Measurements from ENCODE around the gene BCL2. TPM values are rescaled to one million over a fixed set of nuclear protein-coding genes. Genes with fewer than 3 reads are reported as not detected.

Gene BCL2
- polyA plus RNA-seq, 1 experiment, result 0.35 TPM

- H3K4me3 ChIP-seq (ENCODE audit: low read depth, low read length), result no peak overlapping the region
- no peak for DNase-seq (ENCODE audit: low read depth, low spot score)
- CTCF ChIA-PET, result interaction anchor here (0.5 to 1.0 kb wide), 5 partner anchors 20 to 122 kb away, joined by 3 to 5 read pairs (median 3); no protein-coding TSS in a partner anchor
- H3K27ac ChIP-seq (ENCODE audit: low read depth, low read length), result no peak overlapping the region
- POLR2A ChIA-PET, result no interaction called here
- H3K9me3 ChIP-seq (ENCODE audit: control insufficient read depth, insufficient read depth, low read length), result no peaks in the 10 kb centered on the region
- H3K27me3 ChIP-seq (ENCODE audit: control insufficient read depth, insufficient read depth, low read length), result peaks cover 17% of the 10 kb centered on the region
- TF ChIP-seq, protein P1, sequence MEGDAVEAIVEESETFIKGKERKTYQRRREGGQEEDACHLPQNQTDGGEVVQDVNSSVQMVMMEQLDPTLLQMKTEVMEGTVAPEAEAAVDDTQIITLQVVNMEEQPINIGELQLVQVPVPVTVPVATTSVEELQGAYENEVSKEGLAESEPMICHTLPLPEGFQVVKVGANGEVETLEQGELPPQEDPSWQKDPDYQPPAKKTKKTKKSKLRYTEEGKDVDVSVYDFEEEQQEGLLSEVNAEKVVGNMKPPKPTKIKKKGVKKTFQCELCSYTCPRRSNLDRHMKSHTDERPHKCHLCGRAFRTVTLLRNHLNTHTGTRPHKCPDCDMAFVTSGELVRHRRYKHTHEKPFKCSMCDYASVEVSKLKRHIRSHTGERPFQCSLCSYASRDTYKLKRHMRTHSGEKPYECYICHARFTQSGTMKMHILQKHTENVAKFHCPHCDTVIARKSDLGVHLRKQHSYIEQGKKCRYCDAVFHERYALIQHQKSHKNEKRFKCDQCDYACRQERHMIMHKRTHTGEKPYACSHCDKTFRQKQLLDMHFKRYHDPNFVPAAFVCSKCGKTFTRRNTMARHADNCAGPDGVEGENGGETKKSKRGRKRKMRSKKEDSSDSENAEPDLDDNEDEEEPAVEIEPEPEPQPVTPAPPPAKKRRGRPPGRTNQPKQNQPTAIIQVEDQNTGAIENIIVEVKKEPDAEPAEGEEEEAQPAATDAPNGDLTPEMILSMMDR (IDR thresholded peaks at IDR 0.05; ENCODE audit: low read depth, low read length), result no peak
These were observed 65.9 kb downstream of the BCL2 start for GRCh38 chr18:63253428-63254372.

GRCh38 chr18:63253014-63253413 lies 66.6 kb downstream of the BCL2 start:
- Histone ChIP-seq H3K27ac (ENCODE audit: low read depth, low read length) (no peak overlapping the region), H3K4me3 (ENCODE audit: low read depth, low read length) (no peak overlapping the region)

DNA sequence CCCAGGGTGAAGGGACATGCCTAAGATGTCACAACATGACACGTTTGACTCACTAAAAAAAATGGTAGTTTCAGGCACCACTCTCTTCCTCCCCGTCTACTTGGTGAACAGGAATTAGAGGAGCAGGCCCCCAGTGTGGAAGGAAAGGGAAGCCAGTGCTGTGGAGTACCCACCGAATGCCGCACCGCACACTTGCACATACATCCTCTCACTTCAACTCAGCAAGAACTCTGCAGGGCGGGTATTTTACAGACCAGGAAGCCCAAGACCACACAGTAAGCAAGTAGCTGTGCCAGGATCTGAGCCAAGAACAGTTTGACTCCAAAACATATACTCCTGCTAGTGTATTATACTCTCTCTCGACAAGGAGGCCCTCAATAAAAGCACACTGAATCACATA lies 69.8 kb downstream of the BCL2 start:
- no peaks in the 10 kb centered on the region for H3K9me3 ChIP-seq (ENCODE audit: control insufficient read depth, insufficient read depth, low read length)
- DNase-seq (ENCODE audit: low read depth, low spot score), result no peak
- no peak overlapping the region for H3K27ac ChIP-seq (ENCODE audit: low read depth, low read length)
- TF ChIP-seq, protein P1 (IDR thresholded peaks at IDR 0.05; ENCODE audit: low read depth, low read length), result no peak
- H3K27me3 ChIP-seq (ENCODE audit: control insufficient read depth, insufficient read depth, low read length), result peaks cover 14% of the 10 kb centered on the region
- POLR2A ChIA-PET, result no interaction called here
- H3K4me3 ChIP-seq (ENCODE audit: low read depth, low read length), result no peak overlapping the region
- CTCF ChIA-PET, result no interaction called here

More at GRCh38 chr18:63253014-63253413, 66.6 kb downstream of the BCL2 start:
- ChIA-PET CTCF (interaction anchor here (1.0 kb wide), 1 partner anchor 69 kb away, joined by 3 read pairs; no protein-coding TSS in a partner anchor), POLR2A (no interaction called here)
- Histone ChIP-seq H3K27me3 (ENCODE audit: control insufficient read depth, insufficient read depth, low read length) (peaks cover 15% of the 10 kb centered on the region), H3K9me3 (ENCODE audit: control insufficient read depth, insufficient read depth, low read length) (no peaks in the 10 kb centered on the region)
- DNase-seq (ENCODE audit: low read depth, low spot score), result no peak
- TF ChIP-seq, protein P1 (IDR thresholded peaks at IDR 0.05; ENCODE audit: low read depth, low read length), result no peak

- H3K4me3 ChIP-seq (ENCODE audit: low read depth, low read length), result no peak overlapping the region
- POLR2A ChIA-PET, result no interaction called here
- CTCF ChIA-PET, result no interaction called here
- TF ChIP-seq, protein P1 (IDR thresholded peaks at IDR 0.05; ENCODE audit: low read depth, low read length), result no peak
- DNase-seq (ENCODE audit: low read depth, low spot score), result no peak
- peaks cover 17% of the 10 kb centered on the region for H3K27me3 ChIP-seq (ENCODE audit: control insufficient read depth, insufficient read depth, low read length)
- H3K9me3 ChIP-seq (ENCODE audit: control insufficient read depth, insufficient read depth, low read length), result no peaks in the 10 kb centered on the region
- H3K27ac ChIP-seq (ENCODE audit: low read depth, low read length), result no peak overlapping the region
These were observed 71.6 kb downstream of the BCL2 start for GRCh38 chr18:63247926-63248325.

DNA sequence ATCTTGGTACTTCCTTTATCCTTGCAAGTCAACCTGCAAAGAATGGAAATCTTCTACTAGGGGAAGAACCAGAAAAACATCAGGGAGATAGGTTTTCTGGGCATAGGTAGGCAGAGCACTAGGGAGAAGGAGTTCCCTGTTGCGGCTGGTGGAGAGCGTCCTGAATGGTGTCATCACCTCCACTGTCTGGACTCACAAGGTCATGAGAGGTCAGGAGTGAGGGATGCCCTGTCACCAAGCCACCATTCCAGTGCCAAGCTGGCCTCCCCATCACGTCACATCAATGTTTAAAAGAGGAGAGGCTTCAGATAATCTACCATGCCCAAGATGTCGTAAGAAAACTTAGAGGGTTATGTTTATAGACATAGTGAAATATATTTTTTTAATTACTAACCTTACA lies 72.1 kb downstream of the BCL2 start:
- TF ChIP-seq, protein P1 (IDR thresholded peaks at IDR 0.05; ENCODE audit: low read depth, low read length), result no peak
- ChIA-PET POLR2A (no interaction called here), CTCF (no interaction called here)
- Histone ChIP-seq H3K4me3 (ENCODE audit: low read depth, low read length) (no peak overlapping the region), H3K27me3 (ENCODE audit: control insufficient read depth, insufficient read depth, low read length) (peaks cover 17% of the 10 kb centered on the region), H3K27ac (ENCODE audit: low read depth, low read length) (no peak overlapping the region), H3K9me3 (ENCODE audit: control insufficient read depth, insufficient read depth, low read length) (no peaks in the 10 kb centered on the region)
- DNase-seq (ENCODE audit: low read depth, low spot score), result no peak

Data from AG04450 (cell line).